ENCODE results near the gene COASY.
"Not testable (repeated sequence)": the region's sequence is repeated elsewhere in the genome, so short reads cannot be mapped to it uniquely, and the experiment has no call there.

Gene COASY

DNA sequence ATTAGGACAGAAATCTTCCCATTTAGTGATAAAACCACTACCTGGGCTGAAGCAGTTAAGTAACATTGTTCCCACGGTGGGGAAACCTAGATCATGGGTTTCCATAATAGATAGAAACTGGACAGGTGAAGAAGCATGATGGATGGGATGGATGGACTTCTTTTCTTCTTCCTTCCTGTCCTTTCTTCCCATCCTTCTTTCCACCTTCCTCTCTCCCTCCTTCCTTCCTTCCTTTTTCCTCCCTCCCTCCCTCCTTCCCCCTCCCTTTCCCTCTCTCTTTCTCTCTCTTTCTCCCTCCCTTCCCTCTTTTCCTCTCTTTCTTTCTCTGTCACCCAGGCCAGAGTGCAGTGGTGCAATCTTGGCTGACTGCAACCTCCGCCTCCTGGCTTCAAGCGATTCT, 12.5 kb downstream of the COASY start:
- no peak for DNase-seq (ENCODE audit: low read depth)

DNA sequence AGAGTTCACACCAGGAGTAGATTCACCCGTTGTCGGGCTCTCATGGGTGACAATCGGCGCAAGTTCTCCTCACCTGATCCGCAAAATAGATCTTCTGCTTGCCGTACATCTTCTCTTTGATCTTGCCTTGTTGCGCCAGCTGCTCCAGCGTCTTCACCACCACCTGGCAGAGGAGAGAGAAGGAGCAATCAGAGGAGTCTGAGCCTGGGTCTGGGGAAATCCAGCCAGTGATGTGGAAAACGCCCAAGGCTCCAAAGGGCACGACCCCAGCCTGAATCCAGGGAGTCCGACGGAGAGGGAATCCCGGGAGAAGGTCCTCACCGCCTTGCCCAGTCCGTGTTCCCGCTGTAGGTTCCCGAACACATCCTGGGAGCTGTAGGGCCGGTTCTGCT, 15.2 kb downstream of the COASY start:
- no peak for DNase-seq (ENCODE audit: low read depth)

DNA sequence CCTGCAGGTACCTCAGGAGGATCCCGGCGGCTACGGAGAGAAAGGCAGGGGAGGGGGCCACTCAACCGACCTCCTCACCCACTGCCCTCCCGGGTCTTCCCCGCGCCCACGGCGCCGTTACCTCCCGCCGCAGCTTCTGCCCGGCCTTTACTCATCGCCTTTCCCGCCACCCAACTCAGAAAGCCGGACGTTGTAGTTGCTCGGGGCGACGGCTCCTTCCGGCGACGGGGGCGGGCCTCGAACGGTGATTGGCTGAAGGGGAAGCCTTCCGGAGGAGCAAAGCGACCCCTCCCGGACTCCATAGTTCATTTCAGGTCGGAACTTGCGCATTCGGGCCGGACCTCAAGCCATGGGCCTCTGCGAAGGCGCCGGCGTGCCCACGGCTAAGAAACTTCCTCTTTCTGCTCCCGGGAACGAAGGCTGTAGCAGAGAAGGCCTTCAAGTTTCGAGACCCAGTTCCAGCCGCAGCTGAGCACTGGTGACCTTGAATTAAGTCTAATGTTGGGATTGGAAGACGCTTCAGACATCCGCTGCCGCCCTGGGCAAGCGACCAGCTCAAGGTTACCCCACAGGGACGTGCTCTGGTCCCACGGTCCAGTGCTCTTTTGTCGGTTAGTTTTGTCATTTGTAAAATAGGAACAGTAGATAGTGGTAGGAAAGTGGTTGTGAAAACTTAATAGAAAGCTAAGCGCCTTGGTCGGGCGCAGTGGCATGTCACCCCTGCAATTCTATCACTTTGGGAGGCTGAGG, 15.8 kb downstream of the COASY start, which contains the start of gene PSMC3IP:
PSMC3IP (minus strand) TSS at position 198 of the 750 bp plus-strand sequence; CDS start at position 155, 43 bp downstream.
- DNase-seq (ENCODE audit: low read depth) = peak; percentile 86

DNA sequence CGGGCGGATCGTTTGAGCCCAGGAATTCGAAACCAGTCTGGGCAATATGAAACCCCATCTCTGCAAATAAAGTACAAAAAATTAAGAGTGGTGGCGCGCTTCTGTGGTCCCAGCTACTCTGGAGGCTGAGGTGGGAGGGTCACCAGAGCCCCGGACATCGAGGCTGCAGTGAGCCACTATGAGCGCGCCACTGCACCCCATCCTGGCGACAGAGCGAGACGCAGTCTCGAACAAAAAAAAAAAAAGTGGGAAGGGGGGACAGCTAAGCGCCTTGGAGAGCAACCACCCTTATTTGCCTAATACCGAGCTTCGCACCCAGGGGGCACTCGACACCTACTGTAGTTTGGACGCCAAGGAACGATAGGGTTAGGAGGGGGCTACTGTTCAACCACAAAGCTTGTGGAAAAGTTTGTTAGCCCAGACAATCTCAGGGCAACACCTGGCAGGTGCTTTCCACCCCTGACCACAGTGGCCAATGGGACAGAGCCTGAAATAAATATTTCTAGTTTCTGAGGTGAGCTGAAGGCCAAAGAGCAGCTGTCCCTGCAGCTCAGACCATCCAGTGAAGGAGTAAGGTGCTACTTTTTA, 16.4 kb downstream of the COASY start:
- peak; percentile 51 for DNase-seq (ENCODE audit: low read depth)

DNA sequence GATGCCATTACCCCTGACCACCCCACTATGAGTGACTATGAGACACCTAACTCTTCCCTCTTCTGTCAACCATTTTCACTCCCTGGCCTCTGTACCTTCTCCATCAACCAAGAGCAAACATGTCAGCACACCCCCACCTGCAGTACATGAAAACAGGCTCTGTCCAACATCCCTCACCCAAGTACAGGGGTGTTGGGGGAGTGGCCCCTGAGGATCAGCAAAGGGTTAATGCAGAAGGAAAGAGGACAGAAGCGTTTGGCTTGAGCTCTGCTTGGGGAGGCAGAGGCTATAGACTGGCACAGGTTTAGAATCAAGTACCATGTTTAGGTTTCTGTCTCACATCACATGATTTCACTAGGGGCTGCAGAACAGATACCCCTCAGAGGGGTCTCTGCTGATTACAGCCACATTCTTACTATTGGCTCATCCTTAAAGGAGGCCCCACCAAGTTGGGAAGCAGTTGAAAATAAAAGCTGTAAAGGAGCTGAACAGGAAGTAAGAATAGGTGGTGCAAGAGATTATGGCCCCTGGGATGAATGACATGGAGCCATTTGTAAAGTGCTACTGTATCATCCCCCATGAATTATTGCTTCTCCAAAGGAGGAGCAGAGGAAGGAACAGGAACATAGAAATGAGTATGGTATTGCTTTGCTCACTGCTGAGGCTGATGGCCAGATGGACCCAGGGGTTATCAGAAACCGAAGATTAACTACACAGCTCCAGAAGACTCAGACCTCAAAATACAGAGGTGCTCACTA, 18.0 kb downstream of the COASY start:
- DNase-seq (ENCODE audit: low read depth) = no peak

DNA sequence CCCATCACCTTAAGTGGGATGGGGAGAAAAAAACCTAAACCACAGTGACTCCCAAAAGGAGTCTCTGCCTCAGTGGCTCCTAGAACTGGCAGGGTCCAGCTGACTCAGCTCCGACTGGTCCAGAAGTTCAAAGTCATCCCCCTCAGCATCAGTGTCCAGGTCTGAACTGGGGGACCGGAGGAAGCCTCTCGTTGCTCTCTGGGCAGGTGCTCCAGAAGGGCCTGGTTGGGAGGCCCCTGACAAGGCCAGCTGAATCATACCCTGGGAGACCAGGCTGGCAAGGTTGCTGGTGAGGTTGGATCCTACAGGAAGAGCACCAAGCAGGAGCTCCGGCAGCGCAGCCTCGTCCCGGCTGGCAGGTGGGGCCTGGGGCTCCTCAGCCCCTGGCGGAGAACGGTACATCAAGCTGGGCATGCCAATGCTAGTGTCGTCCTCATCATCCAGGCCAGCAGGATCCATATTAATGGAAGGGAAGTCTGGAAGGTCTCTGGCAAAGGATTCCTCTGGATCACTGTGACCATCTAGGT, 19.9 kb downstream of the COASY start:
- DNase-seq (ENCODE audit: low read depth) = no peak

DNA sequence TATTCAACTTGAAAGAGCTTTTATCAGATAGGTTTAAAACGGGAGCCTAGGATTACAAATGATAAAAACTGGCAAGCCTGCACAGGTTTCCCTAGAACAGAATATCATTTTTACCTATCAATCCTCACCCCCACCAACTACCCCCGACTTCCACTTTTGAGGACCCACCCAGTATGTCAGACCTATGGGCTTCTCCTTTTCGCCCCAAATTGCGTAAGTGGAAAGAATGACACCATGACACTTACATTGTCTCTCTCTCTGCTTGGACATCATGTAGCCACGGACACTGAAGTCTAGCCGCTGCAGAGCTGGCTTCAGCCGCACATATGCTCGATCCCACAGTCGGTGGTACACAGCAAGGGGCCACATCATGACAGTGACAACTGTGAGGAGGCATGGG, 22.9 kb downstream of the COASY start:
- no peak for DNase-seq (ENCODE audit: low read depth)

DNA sequence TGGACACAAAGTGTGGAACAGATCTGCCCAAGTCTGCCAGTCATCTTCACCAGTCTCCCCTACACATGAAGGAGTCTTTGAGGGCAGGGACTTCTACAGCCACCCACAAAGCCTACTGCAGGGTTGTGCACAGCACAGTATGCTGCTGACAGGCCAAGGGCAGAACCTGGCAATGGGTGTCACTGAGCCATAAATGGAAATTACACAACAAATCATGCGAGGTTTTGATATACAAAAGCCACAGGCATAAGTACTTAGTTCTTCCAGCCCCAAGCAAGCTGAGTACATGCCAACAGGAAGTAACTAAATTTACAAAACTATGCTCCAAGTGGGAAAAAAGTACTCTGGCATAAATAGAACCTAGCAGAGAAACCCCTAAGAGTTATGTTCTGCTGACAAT, 23.4 kb downstream of the COASY start:
- DNase-seq (ENCODE audit: low read depth) = no peak

DNA sequence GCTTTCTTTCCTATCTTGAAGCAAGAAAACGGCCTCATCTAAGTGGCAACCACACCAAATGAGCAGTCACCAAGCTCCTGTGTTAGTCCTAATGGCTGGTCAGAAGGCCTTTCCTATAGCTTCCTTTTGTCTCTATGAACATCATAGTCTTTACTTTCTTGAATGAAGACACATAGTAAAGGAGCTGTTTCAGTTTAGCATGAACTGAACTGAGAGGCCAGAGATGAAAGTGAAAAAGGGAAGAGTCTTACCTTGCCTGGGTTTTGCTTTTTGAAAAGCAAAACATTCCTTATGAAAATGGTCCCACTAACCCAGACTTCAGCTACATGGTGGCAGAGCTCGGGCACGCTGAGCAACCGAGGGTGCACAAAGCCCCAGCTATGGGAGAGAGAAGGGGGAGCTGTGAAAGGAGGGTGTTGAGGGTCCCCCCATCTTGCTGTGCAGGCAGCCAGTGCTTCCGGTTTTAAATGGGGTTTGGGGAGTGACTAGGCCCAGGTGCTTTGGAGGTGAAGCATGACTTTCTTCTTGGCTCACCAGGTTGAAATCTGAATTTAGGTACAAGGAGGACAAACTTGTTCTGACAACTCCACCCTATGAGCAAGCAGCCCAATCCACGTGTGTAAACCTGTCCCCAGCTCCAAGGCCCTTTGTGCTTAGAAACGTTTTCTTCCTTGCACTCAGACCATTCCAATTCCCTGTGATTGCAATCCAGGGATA, 24.7 kb downstream of the COASY start:
- no peak for DNase-seq (ENCODE audit: low read depth)

DNA sequence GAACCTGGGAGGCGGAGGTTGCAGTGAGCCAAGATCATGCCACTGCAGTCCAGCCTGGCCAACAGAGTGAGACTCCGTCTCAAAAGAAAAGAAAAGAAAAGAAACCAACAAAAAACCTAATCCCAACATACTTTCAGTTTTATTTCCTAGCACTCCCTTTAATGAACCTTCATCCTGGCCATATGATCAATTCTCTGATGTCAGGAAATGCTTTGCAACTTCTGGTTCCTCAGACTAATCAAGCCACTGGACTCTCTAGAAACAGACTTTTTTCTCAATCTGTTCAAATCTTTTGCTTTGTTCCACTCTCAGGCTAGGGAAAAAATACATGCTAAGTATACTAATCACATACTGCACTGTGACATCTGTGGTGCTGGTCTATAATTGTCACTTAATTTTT, 28.9 kb downstream of the COASY start:
- DNase-seq (ENCODE audit: low read depth) = no peak

DNA sequence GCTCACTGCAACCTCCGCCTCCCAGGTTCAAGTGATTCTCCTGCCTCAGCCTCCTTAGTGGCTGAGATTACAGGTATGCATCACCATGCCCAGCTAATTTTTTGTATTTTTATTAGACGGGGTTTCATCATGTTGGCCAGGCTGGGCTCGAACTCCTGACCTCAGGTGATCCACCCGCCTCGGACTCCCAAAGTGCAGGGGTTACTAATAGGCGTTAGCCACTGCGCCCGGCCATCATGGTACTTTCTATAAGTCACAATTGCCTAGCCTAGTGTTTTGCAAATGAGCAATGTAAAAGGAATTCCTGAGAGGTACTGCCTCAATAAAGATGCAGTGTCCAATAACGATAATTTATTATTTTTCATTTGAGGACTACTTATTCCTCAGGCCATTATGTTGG, 29.5 kb downstream of the COASY start:
- no peak for DNase-seq (ENCODE audit: low read depth)

DNA sequence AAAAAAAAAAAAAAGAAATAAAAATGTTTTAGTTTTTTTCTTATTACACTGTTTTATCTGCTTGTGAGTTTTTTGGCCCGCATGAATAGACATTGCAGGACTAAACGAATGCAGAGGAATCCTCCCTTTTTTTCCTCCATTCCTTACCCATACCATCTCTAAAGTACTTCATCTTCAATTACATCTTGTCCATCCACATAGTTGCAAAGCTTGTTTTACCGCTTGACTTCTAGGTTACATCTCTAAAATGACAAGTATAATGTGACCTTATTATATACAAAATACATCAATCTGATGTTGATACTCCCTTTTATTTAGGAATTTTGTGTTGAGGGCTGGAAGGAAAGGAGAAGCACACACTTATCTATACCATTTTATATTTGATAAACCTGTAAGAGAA, 34.4 kb downstream of the COASY start:
- no peak for DNase-seq (ENCODE audit: low read depth)

DNA sequence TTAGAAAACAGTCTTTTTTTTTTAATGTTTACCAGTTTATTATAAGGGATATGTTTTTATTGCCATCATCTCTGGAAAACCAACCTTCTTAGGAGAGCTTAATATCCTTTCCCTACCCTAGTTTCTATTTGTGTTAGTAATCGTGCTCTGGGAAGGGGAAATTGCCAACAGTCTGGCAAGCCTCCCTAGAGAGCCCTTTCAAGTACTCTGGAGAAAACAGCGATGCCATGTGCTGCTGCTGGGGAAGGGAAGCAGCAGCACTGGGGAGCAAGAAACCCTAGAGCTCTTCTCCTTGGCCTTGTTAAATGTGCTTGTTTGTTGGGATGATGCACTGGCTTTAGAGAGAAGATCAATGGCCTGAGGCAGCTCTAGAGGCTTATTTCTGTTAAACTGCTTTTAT, 37.0 kb downstream of the COASY start:
- DNase-seq (ENCODE audit: low read depth) = no peak

DNA sequence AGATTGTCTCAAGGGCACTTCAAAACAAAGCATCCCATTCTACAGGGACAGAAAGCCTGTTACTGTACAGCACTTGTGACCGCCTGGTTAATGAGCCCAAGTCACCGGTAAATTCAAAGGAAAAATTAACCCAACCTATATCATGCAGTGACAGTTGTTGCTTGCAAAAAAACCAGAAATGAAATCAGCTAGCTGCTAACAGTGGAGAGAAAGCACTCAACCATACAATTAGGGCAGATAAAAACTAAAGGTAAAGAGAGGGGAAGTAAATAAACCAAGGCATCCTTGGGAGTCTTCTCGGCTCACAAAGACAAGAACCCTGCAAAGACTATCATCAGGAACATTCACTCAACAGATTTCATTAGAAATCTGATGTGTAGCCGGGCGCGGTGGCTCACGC, 41.4 kb downstream of the COASY start:
- DNase-seq (ENCODE audit: low read depth) = no peak

DNA sequence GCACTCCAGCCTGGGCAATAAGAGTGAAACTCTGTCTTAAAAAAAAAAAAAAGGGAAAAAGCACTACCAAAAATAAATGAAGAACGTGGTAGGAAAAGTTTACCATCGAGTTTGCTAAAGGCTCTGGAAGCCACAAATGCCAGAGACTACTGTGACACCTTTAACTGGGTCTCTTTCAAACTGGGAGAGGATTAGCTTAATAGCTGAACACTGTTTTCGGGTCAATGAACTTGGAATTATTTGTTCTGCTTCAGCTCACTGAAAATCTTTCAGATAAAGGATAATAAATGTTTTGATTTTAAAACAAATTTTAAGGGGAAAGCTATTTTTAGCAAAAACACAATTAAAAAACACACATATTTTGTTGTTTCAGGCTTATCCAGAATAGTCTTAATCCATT, 45.8 kb downstream of the COASY start:
- DNase-seq (ENCODE audit: low read depth) = no peak

DNA sequence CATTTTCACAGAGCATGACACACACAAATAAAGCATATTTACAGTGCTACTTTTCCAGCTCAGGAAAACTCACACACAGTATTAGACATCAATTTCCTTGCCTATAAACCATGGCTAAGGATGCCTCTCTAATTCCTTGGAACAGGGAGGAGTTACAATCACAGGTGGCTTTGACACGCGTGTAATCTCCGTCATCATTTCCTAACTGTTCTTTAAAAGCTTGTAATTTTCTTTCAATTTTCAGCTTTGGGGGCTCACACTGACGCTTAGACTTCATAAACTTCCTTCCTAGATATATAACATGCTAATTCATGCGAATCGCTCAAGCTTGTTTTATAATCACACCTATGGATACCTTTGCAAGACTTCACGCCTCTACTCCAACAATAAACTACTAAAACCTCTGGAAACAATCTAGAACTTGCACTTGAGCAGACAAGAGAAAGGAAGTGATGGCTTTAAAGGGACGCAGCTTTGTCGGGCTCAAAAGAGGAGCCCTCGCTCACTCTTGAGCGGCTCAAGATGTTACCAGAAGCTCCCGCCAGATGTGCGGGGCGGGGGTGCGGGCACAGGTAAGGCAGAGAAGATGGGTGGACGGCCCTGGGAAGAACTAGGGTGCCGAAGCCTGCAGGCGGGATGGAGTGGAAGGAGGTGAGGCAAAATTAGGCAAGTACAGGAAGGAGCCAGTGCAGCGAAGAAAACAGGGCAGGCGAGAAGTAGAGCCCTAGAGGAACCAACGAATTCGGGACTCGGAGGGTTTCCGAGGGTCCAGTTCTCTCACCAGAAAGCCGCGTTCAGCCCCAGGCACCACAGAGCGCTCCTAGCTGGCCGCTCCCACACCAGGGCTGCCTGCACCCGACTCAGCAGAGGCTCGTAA, 46.6 kb downstream of the COASY start:
- DNase-seq (ENCODE audit: low read depth) = no peak

DNA sequence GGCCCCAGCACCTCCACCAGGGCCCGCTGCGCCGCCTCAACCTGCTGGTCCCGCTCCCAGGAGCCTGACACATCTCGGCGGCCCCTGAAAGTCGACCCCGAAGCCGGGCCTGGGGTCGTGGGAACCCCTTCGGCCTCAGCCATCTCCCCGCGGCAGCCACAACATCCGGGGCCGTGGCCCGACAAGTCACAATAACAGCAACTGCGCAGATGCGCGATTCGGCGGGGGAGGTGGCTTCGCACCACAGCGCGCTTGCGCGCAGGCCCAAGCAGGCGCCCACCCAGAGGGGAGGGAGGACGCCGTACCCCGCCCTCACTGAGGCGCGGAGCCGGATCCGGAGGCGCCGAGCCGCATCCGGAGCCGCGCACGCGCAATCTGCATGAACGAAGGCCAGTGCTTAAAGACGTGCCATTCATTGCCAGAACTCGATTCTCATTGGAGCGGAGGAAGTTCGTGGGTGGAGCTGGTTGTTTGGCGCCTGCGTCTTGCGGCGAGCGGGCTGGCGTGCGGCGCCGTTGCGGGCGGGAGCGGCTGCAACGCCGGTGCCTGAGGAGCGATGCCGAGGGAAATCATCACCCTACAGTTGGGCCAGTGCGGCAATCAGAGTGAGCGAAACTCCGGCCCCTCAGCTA, 47.4 kb downstream of the COASY start, which contains the start of the genes RETREG3 and TUBG1:
RETREG3 (minus strand) TSS at position 193 of the 632 bp plus-strand sequence; CDS start at position 143, 50 bp downstream.
TUBG1 (plus strand) TSS at position 502 of the 632 bp plus-strand sequence; CDS start at position 557, 55 bp downstream.
- DNase-seq (ENCODE audit: low read depth) = peak; percentile 99

DNA sequence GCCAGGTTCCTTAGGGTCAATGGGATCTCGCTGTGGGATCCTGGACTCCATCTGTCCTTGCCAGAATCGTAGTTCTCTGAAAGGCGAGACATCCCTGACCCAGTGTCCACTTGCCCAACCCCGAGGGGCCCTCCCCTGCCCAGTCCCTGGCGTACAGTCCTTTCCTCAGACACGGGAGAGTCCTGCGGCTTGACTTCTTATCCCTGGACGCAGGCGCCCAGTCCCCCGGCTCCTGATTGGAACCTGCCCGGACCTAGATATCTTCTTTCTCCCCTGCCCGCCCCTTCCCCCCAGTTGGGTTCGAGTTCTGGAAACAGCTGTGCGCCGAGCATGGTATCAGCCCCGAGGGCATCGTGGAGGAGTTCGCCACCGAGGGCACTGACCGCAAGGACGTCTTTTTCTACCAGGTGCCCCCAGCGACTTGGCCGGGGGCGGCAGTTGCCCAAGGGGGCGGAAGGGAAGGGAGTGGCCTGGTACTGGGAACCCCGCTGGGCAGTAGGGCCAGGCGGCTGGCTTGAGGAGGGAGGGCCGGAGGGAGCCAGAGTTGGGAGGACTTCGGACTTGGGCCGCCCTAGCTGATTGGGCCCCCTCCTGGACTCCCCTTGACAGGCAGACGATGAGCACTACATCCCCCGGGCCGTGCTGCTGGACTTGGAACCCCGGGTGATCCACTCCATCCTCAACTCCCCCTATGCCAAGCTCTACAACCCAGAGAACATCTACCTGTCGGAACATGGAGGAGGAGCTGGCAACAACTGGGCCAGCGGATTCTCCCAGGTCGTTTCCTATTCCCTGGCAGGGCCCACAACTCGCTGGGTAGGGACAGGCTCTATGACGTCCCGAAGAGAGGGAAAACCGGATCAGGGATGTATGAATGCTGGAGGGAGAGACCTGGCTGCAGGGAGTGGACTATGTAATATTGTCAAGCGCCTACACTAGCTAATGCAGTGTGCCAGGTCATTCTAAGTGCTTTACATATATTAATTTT, 48.2 kb downstream of the COASY start:
- DNase-seq (ENCODE audit: low read depth) = not testable (repeated sequence)

DNA sequence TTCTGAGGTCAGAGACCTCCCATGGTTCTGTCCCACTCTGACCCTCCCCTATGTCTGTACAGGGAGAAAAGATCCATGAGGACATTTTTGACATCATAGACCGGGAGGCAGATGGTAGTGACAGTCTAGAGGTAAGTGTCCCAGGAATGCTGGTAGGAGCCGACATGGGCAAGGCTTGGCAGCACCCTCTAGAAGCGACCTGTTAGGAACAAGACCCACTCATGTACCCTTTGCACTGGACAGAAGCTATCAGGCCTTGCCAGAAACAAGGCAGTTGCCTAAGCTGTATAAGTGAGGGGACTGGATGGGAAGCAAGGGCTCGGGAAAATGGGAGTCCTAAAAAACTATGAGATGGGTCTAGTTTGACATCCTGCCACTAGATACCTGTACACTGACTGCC, 50.1 kb downstream of the COASY start:
- DNase-seq (ENCODE audit: low read depth) = no peak

Data from stimulated activated CD8-positive, alpha-beta memory T cell treated with anti-CD3 and anti-CD28 coated beads, Interleukin-12 subunit alpha, Interleukin-12 subunit beta, amount 100 ng/mL, for 1 hour (primary cell).